Sigmoid colon (tissue), 4 donors: ENCODE data around the gene TNNI3K.

Experiments used
- POLR2A ChIP-seq, 2 donors: fragments of 450-650 bp; IDR thresholded peaks; one replicate each; pipeline ENCODE4 v1.6.1; 2016; ENCODE audit warnings: antibody characterized with exemption in 2 of 2, mild to moderate bottlenecking in 2 of 2, moderate library complexity in 2 of 2
- POLR2AphosphoS5 ChIP-seq, 4 donors: sonication (generic); formaldehyde crosslinking; IDR thresholded peaks; one replicate each; pipeline ENCODE4 v1.6.1; 2017; ENCODE audit warnings: antibody characterized with exemption in 4 of 4
- TF ChIP-seq, protein P1 (sequence below), 4 experiments: fragments of 450-650 bp in 3 of 4; fragments of 200-600 bp in 1 of 4; IDR thresholded peaks; one replicate each; pipeline ENCODE4 v1.5.1; 2016 to 2019; ENCODE audit warnings: antibody characterized with exemption in 4 of 4, mild to moderate bottlenecking in 3 of 4, moderate library complexity in 2 of 4

DNA sequence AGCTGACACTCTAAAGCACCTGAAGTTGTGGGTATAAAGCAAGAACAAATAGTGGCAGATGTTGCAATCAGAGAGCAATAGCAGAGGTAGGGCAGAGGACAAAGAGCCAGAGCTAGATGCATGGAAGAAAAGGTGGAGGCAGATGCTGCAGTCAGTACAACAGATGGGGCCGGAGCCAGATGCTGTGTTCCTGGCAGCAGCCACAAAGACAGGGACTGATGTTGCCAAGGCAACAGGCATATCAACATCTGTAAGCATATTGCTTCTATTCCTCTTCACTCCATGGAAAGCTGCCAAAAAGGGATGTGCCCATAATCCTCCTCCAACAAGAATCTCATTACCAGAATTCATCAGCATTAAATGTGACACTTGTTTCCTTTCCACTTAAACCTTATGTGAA lies 108.0 kb downstream of the TNNI3K start:
- TF ChIP-seq, protein P1, sequence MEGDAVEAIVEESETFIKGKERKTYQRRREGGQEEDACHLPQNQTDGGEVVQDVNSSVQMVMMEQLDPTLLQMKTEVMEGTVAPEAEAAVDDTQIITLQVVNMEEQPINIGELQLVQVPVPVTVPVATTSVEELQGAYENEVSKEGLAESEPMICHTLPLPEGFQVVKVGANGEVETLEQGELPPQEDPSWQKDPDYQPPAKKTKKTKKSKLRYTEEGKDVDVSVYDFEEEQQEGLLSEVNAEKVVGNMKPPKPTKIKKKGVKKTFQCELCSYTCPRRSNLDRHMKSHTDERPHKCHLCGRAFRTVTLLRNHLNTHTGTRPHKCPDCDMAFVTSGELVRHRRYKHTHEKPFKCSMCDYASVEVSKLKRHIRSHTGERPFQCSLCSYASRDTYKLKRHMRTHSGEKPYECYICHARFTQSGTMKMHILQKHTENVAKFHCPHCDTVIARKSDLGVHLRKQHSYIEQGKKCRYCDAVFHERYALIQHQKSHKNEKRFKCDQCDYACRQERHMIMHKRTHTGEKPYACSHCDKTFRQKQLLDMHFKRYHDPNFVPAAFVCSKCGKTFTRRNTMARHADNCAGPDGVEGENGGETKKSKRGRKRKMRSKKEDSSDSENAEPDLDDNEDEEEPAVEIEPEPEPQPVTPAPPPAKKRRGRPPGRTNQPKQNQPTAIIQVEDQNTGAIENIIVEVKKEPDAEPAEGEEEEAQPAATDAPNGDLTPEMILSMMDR (IDR thresholded peaks at IDR 0.05) = no peak
- TF ChIP-seq POLR2A (IDR thresholded peaks at IDR 0.05) (no peak), POLR2AphosphoS5 (IDR thresholded peaks at IDR 0.05) (no peak)
